Activated CD8-positive, alpha-beta T cell treated with anti-CD3 and anti-CD28 coated beads for 36 hours (primary cell): ENCODE measurements around the gene EMX1. TPM values are rescaled to one million over a fixed set of nuclear protein-coding genes. Genes with fewer than 3 reads are reported as not detected.

ENCODE experiments used
- ATAC-seq: fragments of 200-7000 bp; cut with Tn5 transposase; one replicate; pipeline ENCODE4 v1.10.0; 2021; ENCODE audit warnings: mild to moderate bottlenecking, moderate library complexity
- CTCF ChIA-PET: fragments of 350-600 bp; sonication (Branson Sonifier 250); formaldehyde crosslinking; loops from one replicate; lab custom pipeline; 2021; ENCODE audit warnings: antibody characterized with exemption; lab: Charles Lee
- POLR2A ChIA-PET: fragments of 350-600 bp; sonication (Branson Sonifier 250); formaldehyde crosslinking; loops from one replicate; lab custom pipeline; 2021; ENCODE audit warnings: antibody characterized with exemption; lab: Charles Lee
- DNase-seq: peaks from one replicate; pipeline ENCODE4 v3.0.0-alpha.2; 2020
- H3K27ac Mint-ChIP-seq: one replicate; pipeline ENCODE4 v1.8.0; 2021; ENCODE audit warnings: mild to moderate bottlenecking, mixed read lengths
- H3K27me3 Mint-ChIP-seq: one replicate; pipeline ENCODE4 v1.8.0; 2021; ENCODE audit warnings: mixed read lengths
- H3K36me3 Mint-ChIP-seq: one replicate; pipeline ENCODE4 v1.8.0; 2021; ENCODE audit warnings: low read depth, mixed read lengths
- H3K4me1 Mint-ChIP-seq: one replicate; pipeline ENCODE4 v1.8.0; 2021; ENCODE audit warnings: low read depth, mixed read lengths
- H3K4me3 Mint-ChIP-seq: one replicate; pipeline ENCODE4 v1.8.0; 2021; ENCODE audit warnings: mild to moderate bottlenecking, moderate library complexity, mixed read lengths
- H3K9me3 Mint-ChIP-seq: one replicate; pipeline ENCODE4 v1.8.0; 2021; ENCODE audit warnings: mixed read lengths
- CTCF ChIP-seq: fragments of 200-600 bp; IDR thresholded peaks from one replicate; pipeline ENCODE4 v1.8.0; 2022; ENCODE audit warnings: antibody characterized with exemption, mild to moderate bottlenecking
- intact Hi-C: fragments of 100-400 bp; cut with micrococcal nuclease; formaldehyde crosslinking; loops from one replicate; pipeline ENCODE4 v1.10.0; 2022
- total RNA-seq, 2 experiments: library from RNA; stranded (reverse); gene quantifications; one replicate each; pipeline ENCODE4 v1.2.3, GENCODE V29; 2021

EMX1 gene
- total RNA-seq, 2 experiments from 2014 or later = not detected

- intact Hi-C loops = no loop called here
- H3K9me3 Mint-ChIP-seq = no peaks in the 10 kb centered on the region
- ChIA-PET CTCF (interaction anchor here (0.7 to 3.2 kb wide), 18 partner anchors 10 to 291 kb away, joined by 3 to 33 read pairs (median 11); no protein-coding TSS in a partner anchor), POLR2A (interaction anchor here (0.9 kb wide), 1 partner anchor 10 kb away, joined by 3 read pairs; no protein-coding TSS in a partner anchor)
- peaks cover 4% of the 10 kb centered on the region for H3K36me3 Mint-ChIP-seq
- H3K27me3 Mint-ChIP-seq = peaks cover 56% of the 10 kb centered on the region
- TF ChIP-seq CTCF = no peak
- no peak for ATAC-seq
- DNase-seq = no peak
- H3K4me3 Mint-ChIP-seq = peak overlapping the region; percentile 72
- H3K27ac Mint-ChIP-seq = no peak overlapping the region
- peaks cover 6% of the 10 kb centered on the region for H3K4me1 Mint-ChIP-seq
These were observed 30.8 kb upstream of the EMX1 start for GRCh38 chr2:72886505-72887031.

GRCh38 chr2:72887032-72887739 is 30.1 kb upstream of the EMX1 start, which contains the start of gene SPR:
Gene SPR, plus strand, starts transcription at chr2:72887408. Its CDS starts 25 bp downstream, at chr2:72887433.
- Mint-ChIP-seq H3K27me3 (peaks cover 53% of the 10 kb centered on the region), H3K4me3 (peak within 1 kb of the TSS; percentile 72), H3K4me1 (peaks cover 6% of the 10 kb centered on the region), H3K36me3 (peaks cover 8% of the 10 kb centered on the region), H3K9me3 (no peaks in the 10 kb centered on the region), H3K27ac (no peak within 1 kb of the TSS)
- no peak for TF ChIP-seq CTCF
- DNase-seq = peak; percentile 77
- intact Hi-C loops = no loop called here
- CTCF ChIA-PET = interaction anchor here (0.7 to 3.2 kb wide), 37 partner anchors 8 to 308 kb away, joined by 3 to 33 read pairs (median 5); partner anchors contain the start of gene EMX1
- peak; percentile 95 for ATAC-seq
- POLR2A ChIA-PET = interaction anchor here (0.7 kb wide), 1 partner anchor 289 kb away, joined by 3 read pairs; no protein-coding TSS in a partner anchor

- no peak overlapping the region for H3K27ac Mint-ChIP-seq
- DNase-seq = peak; percentile 68
- peaks cover 50% of the 10 kb centered on the region for H3K27me3 Mint-ChIP-seq
- POLR2A ChIA-PET = no interaction called here
- no peaks in the 10 kb centered on the region for H3K9me3 Mint-ChIP-seq
- H3K4me3 Mint-ChIP-seq = peak overlapping the region; percentile 72
- CTCF ChIA-PET = interaction anchor here (0.6 to 3.2 kb wide), 37 partner anchors 9 to 308 kb away, joined by 3 to 33 read pairs (median 5); partner anchors contain the start of gene EMX1
- TF ChIP-seq CTCF = peak; percentile 89
- peaks cover 6% of the 10 kb centered on the region for H3K4me1 Mint-ChIP-seq
- peak; percentile 47 for ATAC-seq
- intact Hi-C loops = no loop called here
- H3K36me3 Mint-ChIP-seq = peaks cover 11% of the 10 kb centered on the region
These were observed 29.4 kb upstream of the EMX1 start for GRCh38 chr2:72887740-72888437.

GRCh38 chr2:72888438-72889202 is 28.7 kb upstream of the EMX1 start:
- ChIA-PET CTCF (interaction anchor here (0.6 to 3.2 kb wide), 30 partner anchors 9 to 268 kb away, joined by 3 to 33 read pairs (median 5); partner anchors contain the start of gene EMX1), POLR2A (no interaction called here)
- H3K4me3 Mint-ChIP-seq = peak overlapping the region; percentile 72
- ATAC-seq = no peak
- H3K9me3 Mint-ChIP-seq = no peaks in the 10 kb centered on the region
- H3K4me1 Mint-ChIP-seq = peaks cover 6% of the 10 kb centered on the region
- H3K27ac Mint-ChIP-seq = no peak overlapping the region
- H3K27me3 Mint-ChIP-seq = peaks cover 46% of the 10 kb centered on the region
- DNase-seq = no peak
- no peak for TF ChIP-seq CTCF
- intact Hi-C loops = no loop called here
- H3K36me3 Mint-ChIP-seq = peaks cover 11% of the 10 kb centered on the region
